CD4-positive, alpha-beta T cell treated with Interleukin-6 at 100 ng/mL for 8 hours (primary cell): ENCODE data around the gene PRAMEF12.
"Not testable (repeated sequence)": the region's sequence is repeated elsewhere in the genome, so short reads cannot be mapped to it uniquely, and the experiment has no call there.

Experiments used
- DNase-seq: peaks from one replicate; pipeline ENCODE4 v3.0.0-alpha.2; 2020; ENCODE audit warnings: mixed read lengths, low spot score

The PRAMEF12 gene

DNA sequence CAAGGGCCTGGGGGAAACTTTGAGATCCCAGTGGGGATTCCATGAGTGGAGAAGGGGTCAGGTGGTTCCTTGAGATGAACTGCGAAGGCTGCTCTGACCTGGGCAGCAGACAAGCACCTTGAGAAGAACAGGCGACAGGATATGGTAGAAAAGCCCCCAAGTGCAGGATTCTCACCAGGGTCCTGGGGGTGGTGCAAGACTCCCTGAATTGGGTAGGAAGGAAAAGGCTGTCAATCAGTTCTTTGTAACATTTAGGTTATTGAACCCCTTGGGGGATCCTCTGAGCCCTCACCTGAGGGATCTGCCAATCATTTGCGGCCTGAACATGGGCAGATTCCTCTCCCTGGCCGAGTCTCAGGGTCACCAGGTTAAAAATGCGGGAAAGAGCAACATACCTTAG lies 2.4 kb upstream of the PRAMEF12 start:
- DNase-seq: no peak

- DNase-seq: no peak
Observed at GRCh38 chr1:12772520-12772919, 1.0 kb upstream of the PRAMEF12 start.

GRCh38 chr1:12774801-12775345 lies 1.3 kb downstream of the PRAMEF12 start:
- no peak for DNase-seq

DNA sequence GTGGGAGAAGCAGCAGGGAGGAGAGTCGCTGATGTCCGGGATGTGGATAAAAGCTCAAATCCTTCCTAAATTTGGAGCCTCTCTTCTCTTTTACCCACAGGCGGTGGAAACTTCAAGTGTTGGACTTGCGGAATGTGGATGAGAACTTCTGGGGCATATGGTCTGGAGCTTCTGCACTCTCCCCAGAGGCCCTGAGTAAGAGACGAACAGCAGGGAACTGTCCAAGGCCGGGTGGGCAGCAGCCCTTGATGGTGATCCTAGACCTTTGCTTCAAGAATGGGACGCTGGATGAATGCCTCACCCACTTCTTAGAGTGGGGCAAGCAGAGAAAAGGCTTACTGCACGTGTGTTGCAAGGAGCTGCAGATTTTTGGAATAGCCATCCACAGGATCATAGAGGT lies 1.9 kb downstream of the PRAMEF12 start:
- DNase-seq: no peak

- no peak for DNase-seq
Observed at GRCh38 chr1:12776801-12777557, 3.4 kb downstream of the PRAMEF12 start.

- DNase-seq: no peak
Observed at GRCh38 chr1:12778061-12778460, 4.5 kb downstream of the PRAMEF12 start.

DNA sequence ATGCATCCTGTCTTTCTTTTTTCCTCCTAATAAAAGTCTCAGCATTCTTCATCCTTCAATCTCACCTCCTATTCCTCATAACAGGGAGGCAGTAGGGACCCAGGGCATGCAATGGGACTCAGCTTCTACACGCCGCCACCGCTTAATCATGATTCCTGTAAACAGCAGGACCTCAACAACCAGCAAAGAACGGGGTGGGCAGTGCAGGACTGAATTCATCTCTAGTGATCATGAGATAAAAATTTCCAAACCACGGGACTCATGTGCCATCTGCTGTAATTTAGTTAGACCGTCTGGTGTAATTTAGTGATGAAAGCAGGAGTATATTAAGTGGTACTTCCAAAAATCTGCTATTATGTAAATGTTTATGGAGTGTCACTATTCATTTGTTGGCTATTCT lies 5.4 kb downstream of the PRAMEF12 start:
- no peak for DNase-seq

DNA sequence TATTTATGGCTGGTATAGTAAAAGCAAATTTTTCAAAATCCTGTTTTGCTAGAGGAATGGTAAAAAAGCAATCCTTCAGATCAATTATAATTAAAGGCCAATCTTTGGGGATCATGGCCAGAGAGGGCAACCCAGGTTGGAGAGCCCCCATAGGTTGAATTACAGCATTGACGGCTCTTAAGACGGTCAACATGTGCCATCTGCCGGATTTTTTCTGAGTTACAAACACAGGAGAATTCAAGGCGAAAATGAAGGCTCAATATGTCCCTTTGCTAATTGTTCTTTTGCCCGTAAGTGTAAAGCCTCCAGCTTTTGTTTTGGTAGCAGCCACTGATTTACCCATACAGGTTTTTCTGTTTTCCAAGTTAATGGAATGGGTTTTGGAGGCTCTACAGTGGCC lies 8.0 kb downstream of the PRAMEF12 start:
- DNase-seq: not testable (repeated sequence)

GRCh38 chr1:12783783-12784182 lies 10.2 kb downstream of the PRAMEF12 start:
- not testable (repeated sequence) for DNase-seq

GRCh38 chr1:12784729-12785128 lies 11.2 kb downstream of the PRAMEF12 start:
- DNase-seq: not testable (repeated sequence)

DNA sequence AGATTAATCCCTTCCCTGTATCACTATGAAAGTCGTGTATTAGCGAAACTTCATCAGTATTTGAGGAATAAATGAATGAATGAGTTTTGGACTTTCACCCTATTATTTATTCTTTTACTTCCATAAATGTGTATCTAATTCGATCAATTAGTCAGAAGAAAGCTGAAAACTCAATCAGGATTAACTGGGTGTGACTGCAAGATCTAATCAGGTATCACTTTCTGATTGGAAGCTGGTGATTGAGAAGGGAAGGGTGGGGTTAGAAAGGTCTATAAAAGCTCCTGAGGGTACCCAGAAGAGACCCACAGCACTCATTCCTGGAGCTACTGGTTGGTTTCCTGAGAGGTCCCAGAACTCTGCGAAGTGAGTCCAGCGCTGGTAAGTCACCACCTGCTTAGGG lies 17.6 kb downstream of the PRAMEF12 start, which contains the start of gene PRAMEF1:
TSS of gene PRAMEF1 (plus strand) at position 301 of the 400 bp plus-strand sequence. CDS start 1,831 bp downstream, outside the sequence.
- DNase-seq: not testable (repeated sequence)

DNA sequence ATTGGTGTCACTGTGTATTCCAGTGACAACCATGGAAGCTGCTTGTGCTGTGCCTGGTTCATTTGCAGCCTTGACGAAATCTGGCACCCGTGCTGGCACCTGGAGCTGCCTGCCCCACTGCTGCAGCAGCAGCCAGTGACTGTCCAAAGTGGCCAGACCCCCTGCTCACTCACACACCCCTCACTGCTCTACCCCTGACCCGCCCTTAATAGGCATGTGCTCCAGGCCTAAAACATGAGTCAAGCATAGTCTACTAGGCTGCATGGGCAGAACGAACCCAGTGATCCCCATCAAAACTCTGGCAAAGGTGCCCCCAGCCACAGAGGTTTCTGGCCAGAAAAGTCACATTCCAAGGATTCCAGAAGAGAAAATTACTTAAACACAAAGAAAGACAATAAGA lies 25.4 kb downstream of the PRAMEF12 start:
- DNase-seq: no peak

GRCh38 chr1:12799730-12800129 lies 26.2 kb downstream of the PRAMEF12 start:
- DNase-seq: no peak

DNA sequence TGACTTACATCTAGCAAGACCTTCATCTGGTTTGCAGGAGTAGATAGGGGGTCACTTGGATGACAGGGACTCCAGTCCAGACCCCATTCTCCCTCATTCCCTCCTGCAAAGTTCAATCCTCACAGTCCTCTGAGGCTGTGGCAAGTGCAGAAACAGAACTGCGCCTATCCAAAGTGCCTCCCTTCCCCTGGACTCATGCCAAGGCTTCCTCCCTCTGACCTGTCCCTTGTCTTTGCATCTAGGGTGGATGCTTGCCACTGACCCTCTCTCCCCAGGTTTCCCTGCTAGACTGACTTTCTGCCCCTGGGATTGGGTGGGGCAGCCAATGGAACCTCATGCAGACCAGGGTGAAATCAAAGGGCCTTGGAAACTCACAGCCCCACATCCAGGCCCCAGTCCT lies 36.4 kb downstream of the PRAMEF12 start:
- DNase-seq: no peak

- DNase-seq: no peak
Observed at GRCh38 chr1:12810691-12811408, 37.3 kb downstream of the PRAMEF12 start.

- DNase-seq: no peak
Observed at GRCh38 chr1:12811409-12811784, 37.9 kb downstream of the PRAMEF12 start.

- not testable (repeated sequence) for DNase-seq
Observed at GRCh38 chr1:12819061-12819460, 45.5 kb downstream of the PRAMEF12 start.
